ENCODE data around the gene SH3TC1.

The SH3TC1 gene

GRCh38 chr4:8250637-8251036, 51.5 kb downstream of the SH3TC1 start:
- Histone ChIP-seq H3K79me2 (ENCODE audit: insufficient read depth, low read length) (no peaks in the 10 kb centered on the region), H3F3A (ENCODE audit: low read depth) (no peaks in the 10 kb centered on the region), H3K9ac (ENCODE audit: low read depth, low read length, poor library complexity, severe bottlenecking) (no peak overlapping the region), H3K27me3 (ENCODE audit: insufficient read depth, low read length, poor library complexity, severe bottlenecking) (no peaks in the 10 kb centered on the region), H3K4me3 (ENCODE audit: low read length, poor library complexity, severe bottlenecking) (no peak overlapping the region), H2AFZ (ENCODE audit: low read length) (no peak overlapping the region), H3K36me3 (ENCODE audit: insufficient read depth, low read length) (no peaks in the 10 kb centered on the region), H3K4me2 (ENCODE audit: low read depth, low read length, poor library complexity, severe bottlenecking) (no peak overlapping the region), H3K9me2 (replicated peaks; ENCODE audit: low read depth, low read length) (no peaks in the 10 kb centered on the region), H4K20me1 (ENCODE audit: insufficient read depth, low read length, poor library complexity, severe bottlenecking) (no peaks in the 10 kb centered on the region), H3K9me3 (ENCODE audit: insufficient read depth, low read depth, low read length) (no peaks in the 10 kb centered on the region), H3K4me1 (ENCODE audit: insufficient read depth, low read length, poor library complexity, severe bottlenecking) (no peaks in the 10 kb centered on the region)
- no peak for TF ChIP-seq CTCF (conservative IDR thresholded peaks at IDR 0.05; ENCODE audit: low read length)
- TF ChIP-seq EZH2phosphoT487 (IDR thresholded peaks at IDR 0.05; ENCODE audit: borderline replicate concordance) = no peak

GRCh38 chr4:8251110-8251883, 52.2 kb downstream of the SH3TC1 start:
- Histone ChIP-seq H3K4me2 (ENCODE audit: low read depth, low read length, poor library complexity, severe bottlenecking) (no peak overlapping the region), H3K36me3 (ENCODE audit: insufficient read depth, low read length) (no peaks in the 10 kb centered on the region), H4K20me1 (ENCODE audit: insufficient read depth, low read length, poor library complexity, severe bottlenecking) (no peaks in the 10 kb centered on the region), H3K4me3 (ENCODE audit: low read length, poor library complexity, severe bottlenecking) (no peak overlapping the region), H3K79me2 (ENCODE audit: insufficient read depth, low read length) (no peaks in the 10 kb centered on the region), H2AFZ (ENCODE audit: low read length) (no peak overlapping the region), H3K9me2 (replicated peaks; ENCODE audit: low read depth, low read length) (no peaks in the 10 kb centered on the region), H3K4me1 (ENCODE audit: insufficient read depth, low read length, poor library complexity, severe bottlenecking) (no peaks in the 10 kb centered on the region), H3F3A (ENCODE audit: low read depth) (no peaks in the 10 kb centered on the region), H3K9me3 (ENCODE audit: insufficient read depth, low read depth, low read length) (no peaks in the 10 kb centered on the region), H3K9ac (ENCODE audit: low read depth, low read length, poor library complexity, severe bottlenecking) (no peak overlapping the region), H3K27me3 (ENCODE audit: insufficient read depth, low read length, poor library complexity, severe bottlenecking) (no peaks in the 10 kb centered on the region)
- TF ChIP-seq EZH2phosphoT487 (IDR thresholded peaks at IDR 0.05; ENCODE audit: borderline replicate concordance) (no peak), CTCF (conservative IDR thresholded peaks at IDR 0.05; ENCODE audit: low read length) (no peak)

- H3K4me2 ChIP-seq (ENCODE audit: low read depth, low read length, poor library complexity, severe bottlenecking) = no peak overlapping the region
- H4K20me1 ChIP-seq (ENCODE audit: insufficient read depth, low read length, poor library complexity, severe bottlenecking) = no peaks in the 10 kb centered on the region
- no peaks in the 10 kb centered on the region for H3K9me3 ChIP-seq (ENCODE audit: insufficient read depth, low read depth, low read length)
- no peaks in the 10 kb centered on the region for H3K27me3 ChIP-seq (ENCODE audit: insufficient read depth, low read length, poor library complexity, severe bottlenecking)
- no peaks in the 10 kb centered on the region for H3K79me2 ChIP-seq (ENCODE audit: insufficient read depth, low read length)
- TF ChIP-seq CTCF (conservative IDR thresholded peaks at IDR 0.05; ENCODE audit: low read length) (no peak), EZH2phosphoT487 (IDR thresholded peaks at IDR 0.05; ENCODE audit: borderline replicate concordance) (no peak)
- no peak overlapping the region for H3K4me3 ChIP-seq (ENCODE audit: low read length, poor library complexity, severe bottlenecking)
- H2AFZ ChIP-seq (ENCODE audit: low read length) = no peak overlapping the region
- H3K9me2 ChIP-seq (replicated peaks; ENCODE audit: low read depth, low read length) = no peaks in the 10 kb centered on the region
- no peak overlapping the region for H3K9ac ChIP-seq (ENCODE audit: low read depth, low read length, poor library complexity, severe bottlenecking)
- no peaks in the 10 kb centered on the region for H3K36me3 ChIP-seq (ENCODE audit: insufficient read depth, low read length)
- H3K4me1 ChIP-seq (ENCODE audit: insufficient read depth, low read length, poor library complexity, severe bottlenecking) = no peaks in the 10 kb centered on the region
- no peaks in the 10 kb centered on the region for H3F3A ChIP-seq (ENCODE audit: low read depth)
Observed at GRCh38 chr4:8252301-8253173, 53.4 kb downstream of the SH3TC1 start.
